Right kidney (tissue), 1 donor: ENCODE results near the gene B3GNT5.

Experiments
- DNase-seq: peaks from one replicate; pipeline ENCODE4 v3.0.0-alpha.2; 2016

B3GNT5 gene

GRCh38 chr3:183291497-183292031, 38.5 kb downstream of the B3GNT5 start:
- no peak for DNase-seq

GRCh38 chr3:183293966-183294365, 40.9 kb downstream of the B3GNT5 start:
- no peak for DNase-seq

- no peak for DNase-seq
Observed at GRCh38 chr3:183295211-183295610, 42.2 kb downstream of the B3GNT5 start.

- no peak for DNase-seq
Observed at GRCh38 chr3:183296944-183297343, 43.9 kb downstream of the B3GNT5 start.

- no peak for DNase-seq
Observed at GRCh38 chr3:183298701-183299153, 45.7 kb downstream of the B3GNT5 start.

- DNase-seq = no peak
Observed at GRCh38 chr3:183299976-183300375, 46.9 kb downstream of the B3GNT5 start.

- no peak for DNase-seq
Observed at GRCh38 chr3:183300996-183301562, 48.0 kb downstream of the B3GNT5 start.

GRCh38 chr3:183301937-183302580, 49.0 kb downstream of the B3GNT5 start:
- DNase-seq = no peak

GRCh38 chr3:183303690-183304089, 50.6 kb downstream of the B3GNT5 start:
- DNase-seq = no peak

GRCh38 chr3:183306798-183307671, 54.0 kb downstream of the B3GNT5 start:
- DNase-seq = peak; percentile 17

- DNase-seq = no peak
Observed at GRCh38 chr3:183307749-183308148, 54.7 kb downstream of the B3GNT5 start.

- DNase-seq = no peak
Observed at GRCh38 chr3:183308751-183309150, 55.7 kb downstream of the B3GNT5 start.

- no peak for DNase-seq
Observed at GRCh38 chr3:183309276-183309675, 56.2 kb downstream of the B3GNT5 start.

GRCh38 chr3:183310936-183311335, 57.9 kb downstream of the B3GNT5 start:
- no peak for DNase-seq

GRCh38 chr3:183312433-183312832, 59.4 kb downstream of the B3GNT5 start:
- DNase-seq = no peak

GRCh38 chr3:183313351-183313750, 60.3 kb downstream of the B3GNT5 start:
- no peak for DNase-seq

GRCh38 chr3:183313764-183314163, 60.7 kb downstream of the B3GNT5 start:
- DNase-seq = no peak

- no peak for DNase-seq
Observed at GRCh38 chr3:183315739-183316138, 62.7 kb downstream of the B3GNT5 start.

GRCh38 chr3:183317271-183317670, 64.2 kb downstream of the B3GNT5 start:
- no peak for DNase-seq

GRCh38 chr3:183317886-183318865, 65.1 kb downstream of the B3GNT5 start:
- DNase-seq = no peak

GRCh38 chr3:183318877-183319276, 65.8 kb downstream of the B3GNT5 start:
- DNase-seq = no peak

- no peak for DNase-seq
Observed at GRCh38 chr3:183319371-183319770, 66.3 kb downstream of the B3GNT5 start.
